Caco-2 (cell line): ENCODE measurements around the gene SCUBE3. TPM values are rescaled to one million over a fixed set of nuclear protein-coding genes. Genes with fewer than 3 reads are reported as not detected.
A peak's percentile ranks its signal among the peaks of the same experiment; 100 is the strongest.

Source experiments
- BruUV-seq: library from RNA; stranded (reverse); fragments of 400-500 nt; replicated peaks from 2 replicates; lab custom pipeline; 2021; lab: Mats Ljungman, UMichigan
- CTCF ChIA-PET: fragments of 300-600 bp; sonication (Branson Sonifier 250); formaldehyde crosslinking; loops from one replicate; lab custom pipeline; 2022; ENCODE audit warnings: antibody characterized with exemption; lab: Charles Lee
- POLR2A ChIA-PET: fragments of 300-600 bp; sonication (Branson Sonifier 250); formaldehyde crosslinking; loops from one replicate; lab custom pipeline; 2022; ENCODE audit warnings: antibody characterized with exemption; lab: Charles Lee
- DNase-seq, 2 experiments: peaks; one replicate each; pipeline versions ENCODE4 v3.0.0 to v3.0.0-alpha.2; 2020 to 2022
- H3K27me3 ChIP-seq: replicated peaks from 2 replicates; pipeline ENCODE4 v1.6.0; 2011; ENCODE audit warnings: low read length; ENCODE audit not compliant: control insufficient read depth, insufficient read depth
- H3K36me3 ChIP-seq: 2 replicates; pipeline ENCODE4 v1.5.1; 2011; ENCODE audit warnings: low read length; ENCODE audit not compliant: control insufficient read depth, insufficient read depth
- H3K4me1 ChIP-seq: fragments of 250-450 bp; sonication (Bioruptor Pico); 2 replicates; pipeline ENCODE4 v1.5.1; 2020; ENCODE audit warnings: mild to moderate bottlenecking
- H3K4me3 ChIP-seq: 2 replicates; pipeline ENCODE4 v1.5.1; 2011; ENCODE audit warnings: low read depth, mild to moderate bottlenecking, control low read depth, low read length
- H3K9me3 ChIP-seq: fragments of 250-450 bp; sonication (Bioruptor Pico); 2 replicates; pipeline ENCODE4 v1.5.1; 2020; ENCODE audit warnings: mild to moderate bottlenecking, moderate library complexity
- H3K27ac Mint-ChIP-seq: one replicate; pipeline ENCODE4 v1.8.0; 2022; ENCODE audit warnings: mixed read lengths; ENCODE audit not compliant: unreplicated experiment
- H3K27me3 Mint-ChIP-seq: one replicate; pipeline ENCODE4 v1.8.0; 2022; ENCODE audit warnings: mixed read lengths; ENCODE audit not compliant: insufficient read depth, unreplicated experiment
- H3K36me3 Mint-ChIP-seq: one replicate; pipeline ENCODE4 v1.8.0; 2022; ENCODE audit warnings: mild to moderate bottlenecking, mixed read lengths; ENCODE audit not compliant: insufficient read depth, unreplicated experiment
- H3K4me1 Mint-ChIP-seq: one replicate; pipeline ENCODE4 v1.8.0; 2022; ENCODE audit warnings: low read depth, mixed read lengths; ENCODE audit not compliant: unreplicated experiment
- H3K4me3 Mint-ChIP-seq: one replicate; pipeline ENCODE4 v1.8.0; 2022; ENCODE audit warnings: mild to moderate bottlenecking, moderate library complexity, mixed read lengths; ENCODE audit not compliant: unreplicated experiment
- H3K9me3 Mint-ChIP-seq: one replicate; pipeline ENCODE4 v1.8.0; 2022; ENCODE audit warnings: mixed read lengths; ENCODE audit not compliant: unreplicated experiment
- CTCF ChIP-seq, 2 experiments: fragments of 200-600 bp in 1 of 2; IDR thresholded peaks; 1 replicate in 1 of 2; 2 replicates in 1 of 2; pipeline versions ENCODE4 v1.5.1 to v1.8.0; 2011 to 2022; ENCODE audit warnings: antibody characterized with exemption in 1 of 2, control low read depth in 1 of 2, inconsistent platforms in 1 of 2, low read depth in 1 of 2, low read length in 1 of 2, mild to moderate bottlenecking in 1 of 2, moderate library complexity in 1 of 2; ENCODE audit not compliant: insufficient read depth in 1 of 2, severe bottlenecking in 1 of 2, unreplicated experiment in 1 of 2
- intact Hi-C: fragments of 100-400 bp; cut with micrococcal nuclease; formaldehyde crosslinking; loops from one replicate; pipeline ENCODE4 v1.10.0; 2022; ENCODE audit not compliant: unreplicated experiment
- total RNA-seq: library from RNA; stranded (reverse); gene quantifications from 2 replicates; pipeline ENCODE4 v1.2.3, GENCODE V29; 2022

The SCUBE3 gene
- total RNA-seq, 1 experiment from 2014 or later: 1.3 TPM

- no peak overlapping the region for H3K4me3 Mint-ChIP-seq
- H3K9me3 Mint-ChIP-seq: no peaks in the 10 kb centered on the region
- H3K27me3 Mint-ChIP-seq: no peaks in the 10 kb centered on the region
- ChIA-PET CTCF (interaction anchor here (1.0 to 1.7 kb wide), 3 partner anchors 10 to 41 kb away, joined by 3 to 5 read pairs (median 3); partner anchors contain the start of gene ZNF76), POLR2A (no interaction called here)
- no peak for TF ChIP-seq CTCF (IDR thresholded peaks at IDR 0.05; ENCODE audit: insufficient read depth in 1 of 2, low read depth in 1 of 2, low read length in 1 of 2, severe bottlenecking in 1 of 2, unreplicated experiment in 1 of 2)
- Histone ChIP-seq H3K4me1 (peaks cover 11% of the 10 kb centered on the region), H3K4me3 (no peak overlapping the region), H3K9me3 (no peaks in the 10 kb centered on the region), H3K36me3 (no peaks in the 10 kb centered on the region), H3K27me3 (no peaks in the 10 kb centered on the region)
- peak overlapping the region; percentile 1 for H3K27ac Mint-ChIP-seq
- no TSS peak for BruUV-seq
- DNase-seq: no peak
- peaks cover 28% of the 10 kb centered on the region for H3K4me1 Mint-ChIP-seq
- H3K36me3 Mint-ChIP-seq: no peaks in the 10 kb centered on the region
- intact Hi-C loops: loop anchor here (5.0 kb wide), 1 partner anchor 436 kb away; no protein-coding TSS in a partner anchor
These were observed 4.3 kb downstream of the SCUBE3 start for GRCh38 chr6:35218021-35218420.

GRCh38 chr6:35218456-35218855 lies 4.7 kb downstream of the SCUBE3 start:
- intact Hi-C loops: loop anchor here (5.0 kb wide), 1 partner anchor 436 kb away; no protein-coding TSS in a partner anchor
- Mint-ChIP-seq H3K4me1 (peaks cover 28% of the 10 kb centered on the region), H3K36me3 (no peaks in the 10 kb centered on the region), H3K27ac (peak overlapping the region; percentile 1), H3K27me3 (no peaks in the 10 kb centered on the region), H3K4me3 (no peak overlapping the region), H3K9me3 (no peaks in the 10 kb centered on the region)
- no peak for DNase-seq
- H3K27me3 ChIP-seq: no peaks in the 10 kb centered on the region
- ChIA-PET POLR2A (no interaction called here), CTCF (interaction anchor here (1.0 to 1.7 kb wide), 3 partner anchors 11 to 41 kb away, joined by 3 to 5 read pairs (median 3); partner anchors contain the start of gene ZNF76)
- no peak overlapping the region for H3K4me3 ChIP-seq
- no peaks in the 10 kb centered on the region for H3K36me3 ChIP-seq
- no peaks in the 10 kb centered on the region for H3K9me3 ChIP-seq
- peaks cover 9% of the 10 kb centered on the region for H3K4me1 ChIP-seq
- BruUV-seq: no TSS peak
- no peak for TF ChIP-seq CTCF (IDR thresholded peaks at IDR 0.05; ENCODE audit: insufficient read depth in 1 of 2, low read depth in 1 of 2, low read length in 1 of 2, severe bottlenecking in 1 of 2, unreplicated experiment in 1 of 2)

- peaks cover 28% of the 10 kb centered on the region for H3K4me1 Mint-ChIP-seq
- POLR2A ChIA-PET: no interaction called here
- H3K27me3 Mint-ChIP-seq: no peaks in the 10 kb centered on the region
- BruUV-seq: no TSS peak
- no peak for TF ChIP-seq CTCF (IDR thresholded peaks at IDR 0.05; ENCODE audit: insufficient read depth in 1 of 2, low read depth in 1 of 2, low read length in 1 of 2, severe bottlenecking in 1 of 2, unreplicated experiment in 1 of 2)
- no peaks in the 10 kb centered on the region for H3K36me3 Mint-ChIP-seq
- no peak for DNase-seq
- H3K9me3 Mint-ChIP-seq: no peaks in the 10 kb centered on the region
- Histone ChIP-seq H3K4me1 (peaks cover 8% of the 10 kb centered on the region), H3K4me3 (no peak overlapping the region), H3K36me3 (no peaks in the 10 kb centered on the region), H3K27me3 (no peaks in the 10 kb centered on the region), H3K9me3 (no peaks in the 10 kb centered on the region)
- H3K4me3 Mint-ChIP-seq: no peak overlapping the region
- CTCF ChIA-PET: interaction anchor here (1.7 kb wide), 1 partner anchor 21 kb away, joined by 5 read pairs; no protein-coding TSS in a partner anchor
- no peak overlapping the region for H3K27ac Mint-ChIP-seq
- intact Hi-C loops: loop anchor here (5.0 kb wide), 1 partner anchor 438 kb away; no protein-coding TSS in a partner anchor
These were observed 6.0 kb downstream of the SCUBE3 start for GRCh38 chr6:35219683-35220326.
